HG03432 (cell line): ENCODE data around the gene KIF1A.

ENCODE experiments used
- ATAC-seq: cut with Tn5 transposase; IDR thresholded peaks from one replicate; pipeline ENCODE4 v1.9.1; 2021; ENCODE audit warnings: mild to moderate bottlenecking, moderate library complexity; ENCODE audit not compliant: unreplicated experiment

KIF1A gene

GRCh38 chr2:240777456-240778212 is 42.4 kb downstream of the KIF1A start:
- no peak for ATAC-seq

- ATAC-seq: no peak
Observed at GRCh38 chr2:240775905-240776304, 44.1 kb downstream of the KIF1A start.

GRCh38 chr2:240774856-240775255 is 45.2 kb downstream of the KIF1A start:
- ATAC-seq: no peak

GRCh38 chr2:240769096-240769495 is 50.9 kb downstream of the KIF1A start:
- ATAC-seq: no peak

GRCh38 chr2:240768216-240768615 is 51.8 kb downstream of the KIF1A start:
- no peak for ATAC-seq

GRCh38 chr2:240767341-240767740 is 52.7 kb downstream of the KIF1A start:
- no peak for ATAC-seq

GRCh38 chr2:240766072-240766471 is 53.9 kb downstream of the KIF1A start:
- no peak for ATAC-seq

- no peak for ATAC-seq
Observed at GRCh38 chr2:240765007-240765406, 55.0 kb downstream of the KIF1A start.

GRCh38 chr2:240764605-240765004 is 55.4 kb downstream of the KIF1A start:
- no peak for ATAC-seq

GRCh38 chr2:240762971-240763370 is 57.0 kb downstream of the KIF1A start:
- no peak for ATAC-seq

GRCh38 chr2:240762249-240762648 is 57.8 kb downstream of the KIF1A start:
- no peak for ATAC-seq

GRCh38 chr2:240760576-240761246 is 59.3 kb downstream of the KIF1A start:
- no peak for ATAC-seq

- ATAC-seq: no peak
Observed at GRCh38 chr2:240760121-240760520, 59.9 kb downstream of the KIF1A start.

- peak; percentile 72 for ATAC-seq
Observed at GRCh38 chr2:240759459-240759858, 60.6 kb downstream of the KIF1A start.

- ATAC-seq: no peak
Observed at GRCh38 chr2:240757086-240757614, 62.9 kb downstream of the KIF1A start.

- ATAC-seq: no peak
Observed at GRCh38 chr2:240752209-240752608, 67.8 kb downstream of the KIF1A start.

GRCh38 chr2:240750409-240750808 is 69.6 kb downstream of the KIF1A start:
- no peak for ATAC-seq

- no peak for ATAC-seq
Observed at GRCh38 chr2:240749516-240749915, 70.5 kb downstream of the KIF1A start.

GRCh38 chr2:240747256-240747655 is 72.8 kb downstream of the KIF1A start:
- no peak for ATAC-seq

GRCh38 chr2:240746671-240747070 is 73.3 kb downstream of the KIF1A start:
- ATAC-seq: no peak

- no peak for ATAC-seq
Observed at GRCh38 chr2:240745962-240746361, 74.1 kb downstream of the KIF1A start.

GRCh38 chr2:240745456-240745855 is 74.6 kb downstream of the KIF1A start:
- ATAC-seq: no peak
